RWPE2 (cell line): ENCODE results near the gene CCDC30.

Experiments used
- ATAC-seq: fragments of 200-7000 bp; cut with Tn5 transposase; 3 replicates; pipeline ENCODE4 v1.9.1; 2021; ENCODE audit warnings: low read depth
- DNase-seq: peaks from one replicate; pipeline ENCODE4 v3.0.0-alpha.2; 2020; ENCODE audit warnings: low spot score
- H3K27ac ChIP-seq: fragments of 450-650 bp; 2 replicates; pipeline ENCODE4 v1.5.1; 2017; ENCODE audit warnings: mild to moderate bottlenecking; ENCODE audit not compliant: poor library complexity, severe bottlenecking
- H3K27me3 ChIP-seq: fragments of 250-450 bp; sonication (Bioruptor Pico); 2 replicates; pipeline ENCODE4 v1.5.1; 2021; ENCODE audit warnings: mild to moderate bottlenecking, moderate library complexity; ENCODE audit not compliant: insufficient read depth, poor library complexity, severe bottlenecking
- H3K36me3 ChIP-seq: fragments of 250-450 bp; sonication (Bioruptor Pico); 2 replicates; pipeline ENCODE4 v1.5.1; 2020; ENCODE audit warnings: low read depth, mild to moderate bottlenecking, moderate library complexity
- H3K4me1 ChIP-seq: fragments of 250-450 bp; sonication (Bioruptor Pico); 2 replicates; pipeline ENCODE4 v1.5.1; 2021; ENCODE audit warnings: mild to moderate bottlenecking, moderate library complexity; ENCODE audit not compliant: insufficient read depth, poor library complexity, severe bottlenecking
- H3K4me3 ChIP-seq: fragments of 250-450 bp; sonication (Bioruptor Pico); 2 replicates; pipeline ENCODE4 v1.5.1; 2021; ENCODE audit warnings: mild to moderate bottlenecking, moderate library complexity; ENCODE audit not compliant: severe bottlenecking
- H3K9me3 ChIP-seq: fragments of 250-450 bp; sonication (Bioruptor Pico); 2 replicates; pipeline ENCODE4 v1.5.1; 2021; ENCODE audit warnings: mild to moderate bottlenecking, moderate library complexity; ENCODE audit not compliant: severe bottlenecking
- TF ChIP-seq, protein P1 (sequence below): fragments of 450-650 bp; IDR thresholded peaks from one replicate; pipeline ENCODE4 v1.5.1; 2017; ENCODE audit warnings: mild to moderate bottlenecking, moderate library complexity; ENCODE audit not compliant: poor library complexity, severe bottlenecking

CCDC30 gene

DNA sequence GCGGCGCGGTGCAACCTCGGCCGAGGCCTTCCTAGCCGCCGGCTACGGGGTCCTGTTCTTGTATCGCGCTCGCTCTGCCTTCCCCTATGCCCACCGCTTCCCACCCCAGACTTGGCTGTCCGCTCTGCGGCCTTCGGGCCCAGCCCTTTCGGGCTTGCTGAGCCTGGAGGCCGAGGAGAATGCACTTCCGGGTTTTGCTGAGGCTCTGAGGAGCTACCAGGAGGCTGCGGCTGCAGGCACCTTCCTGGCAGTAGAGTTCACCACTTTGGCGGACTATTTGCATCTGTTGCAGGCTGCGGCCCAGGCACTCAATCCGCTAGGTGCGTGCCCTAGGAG, 6.4 kb upstream of the CCDC30 start:
- ATAC-seq, result peak; percentile 68
- H3K4me3 ChIP-seq, result peak overlapping the region; percentile 81
- H3K9me3 ChIP-seq, result no peaks in the 10 kb centered on the region
- peaks cover 6% of the 10 kb centered on the region for H3K4me1 ChIP-seq
- TF ChIP-seq, protein P1, sequence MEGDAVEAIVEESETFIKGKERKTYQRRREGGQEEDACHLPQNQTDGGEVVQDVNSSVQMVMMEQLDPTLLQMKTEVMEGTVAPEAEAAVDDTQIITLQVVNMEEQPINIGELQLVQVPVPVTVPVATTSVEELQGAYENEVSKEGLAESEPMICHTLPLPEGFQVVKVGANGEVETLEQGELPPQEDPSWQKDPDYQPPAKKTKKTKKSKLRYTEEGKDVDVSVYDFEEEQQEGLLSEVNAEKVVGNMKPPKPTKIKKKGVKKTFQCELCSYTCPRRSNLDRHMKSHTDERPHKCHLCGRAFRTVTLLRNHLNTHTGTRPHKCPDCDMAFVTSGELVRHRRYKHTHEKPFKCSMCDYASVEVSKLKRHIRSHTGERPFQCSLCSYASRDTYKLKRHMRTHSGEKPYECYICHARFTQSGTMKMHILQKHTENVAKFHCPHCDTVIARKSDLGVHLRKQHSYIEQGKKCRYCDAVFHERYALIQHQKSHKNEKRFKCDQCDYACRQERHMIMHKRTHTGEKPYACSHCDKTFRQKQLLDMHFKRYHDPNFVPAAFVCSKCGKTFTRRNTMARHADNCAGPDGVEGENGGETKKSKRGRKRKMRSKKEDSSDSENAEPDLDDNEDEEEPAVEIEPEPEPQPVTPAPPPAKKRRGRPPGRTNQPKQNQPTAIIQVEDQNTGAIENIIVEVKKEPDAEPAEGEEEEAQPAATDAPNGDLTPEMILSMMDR, result no peak
- H3K27ac ChIP-seq, result peak overlapping the region; percentile 70
- no peaks in the 10 kb centered on the region for H3K27me3 ChIP-seq
- peaks cover 30% of the 10 kb centered on the region for H3K36me3 ChIP-seq
- no peak for DNase-seq

DNA sequence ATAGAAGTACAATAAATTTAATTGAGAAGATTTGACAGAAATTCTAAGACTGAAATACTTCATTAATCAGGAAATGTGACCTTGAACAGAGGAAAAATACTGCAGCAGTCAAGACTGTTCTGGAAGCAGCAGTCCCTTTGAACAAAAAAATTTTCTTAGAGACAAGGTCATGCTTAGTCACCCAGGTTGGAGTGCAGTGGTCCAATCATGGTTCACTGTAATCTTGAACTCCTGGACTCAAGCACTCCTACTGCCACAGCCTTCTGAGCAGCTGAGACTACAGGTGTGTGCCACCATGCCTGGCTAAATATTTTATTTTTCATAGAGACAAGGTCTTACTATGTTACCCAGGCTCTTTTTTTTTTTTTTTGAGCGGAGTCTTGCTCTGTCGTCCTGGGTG, 1.9 kb upstream of the CCDC30 start:
- Histone ChIP-seq H3K27ac (no peak overlapping the region), H3K9me3 (no peaks in the 10 kb centered on the region), H3K4me1 (peaks cover 11% of the 10 kb centered on the region), H3K27me3 (no peaks in the 10 kb centered on the region), H3K36me3 (peaks cover 30% of the 10 kb centered on the region), H3K4me3 (no peak overlapping the region)
- no peak for ATAC-seq
- TF ChIP-seq, protein P1, result no peak
- DNase-seq, result no peak

DNA sequence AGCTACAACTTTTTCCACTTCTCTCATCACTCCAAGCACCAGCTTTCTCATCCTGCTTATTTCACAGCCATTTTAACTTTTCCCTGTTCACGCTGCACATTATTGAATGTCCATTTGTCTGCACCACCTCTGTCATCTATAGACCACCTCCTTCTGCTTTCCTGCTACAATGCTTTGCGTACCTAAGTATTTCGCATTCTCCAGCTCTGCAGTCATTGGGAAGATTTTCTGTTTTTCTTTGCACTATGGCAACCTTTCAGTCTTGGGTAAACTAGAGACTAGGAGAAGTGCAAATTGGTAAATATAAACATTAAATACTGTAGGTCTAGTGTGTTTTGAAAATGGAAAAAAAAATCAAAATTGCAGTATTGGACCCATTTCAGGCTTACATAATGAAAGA, 835 bp downstream of the CCDC30 start:
- H3K27me3 ChIP-seq, result no peaks in the 10 kb centered on the region
- no peak overlapping the region for H3K27ac ChIP-seq
- H3K36me3 ChIP-seq, result peaks cover 12% of the 10 kb centered on the region
- TF ChIP-seq, protein P1, result no peak
- DNase-seq, result no peak
- peaks cover 5% of the 10 kb centered on the region for H3K4me1 ChIP-seq
- H3K9me3 ChIP-seq, result no peaks in the 10 kb centered on the region
- peak overlapping the region; percentile 58 for H3K4me3 ChIP-seq
- ATAC-seq, result no peak

DNA sequence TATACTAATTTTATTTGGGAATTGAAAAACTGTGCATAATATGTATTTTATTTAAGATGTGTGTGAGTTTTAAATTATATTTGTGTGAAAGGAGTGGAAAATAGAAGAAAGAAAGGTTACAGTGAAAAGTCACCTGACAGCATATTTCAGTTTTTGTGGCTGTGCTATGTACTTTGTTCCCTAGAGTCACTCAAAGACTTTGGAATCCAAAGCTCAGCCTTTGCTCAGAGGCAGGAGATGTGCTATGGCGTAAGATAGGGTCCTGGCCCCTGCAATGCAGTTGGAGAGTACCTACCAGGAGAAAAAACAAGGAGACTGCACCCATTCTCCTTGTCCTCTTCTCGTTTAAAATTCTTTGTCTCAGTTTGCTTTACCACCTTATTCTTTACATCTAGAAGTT, 2.9 kb downstream of the CCDC30 start:
- DNase-seq (no peak), ATAC-seq (no peak)
- Histone ChIP-seq H3K4me3 (no peak overlapping the region), H3K27ac (no peak overlapping the region), H3K4me1 (peaks cover 5% of the 10 kb centered on the region), H3K36me3 (no peaks in the 10 kb centered on the region), H3K27me3 (no peaks in the 10 kb centered on the region), H3K9me3 (no peaks in the 10 kb centered on the region)
- TF ChIP-seq, protein P1, result no peak

DNA sequence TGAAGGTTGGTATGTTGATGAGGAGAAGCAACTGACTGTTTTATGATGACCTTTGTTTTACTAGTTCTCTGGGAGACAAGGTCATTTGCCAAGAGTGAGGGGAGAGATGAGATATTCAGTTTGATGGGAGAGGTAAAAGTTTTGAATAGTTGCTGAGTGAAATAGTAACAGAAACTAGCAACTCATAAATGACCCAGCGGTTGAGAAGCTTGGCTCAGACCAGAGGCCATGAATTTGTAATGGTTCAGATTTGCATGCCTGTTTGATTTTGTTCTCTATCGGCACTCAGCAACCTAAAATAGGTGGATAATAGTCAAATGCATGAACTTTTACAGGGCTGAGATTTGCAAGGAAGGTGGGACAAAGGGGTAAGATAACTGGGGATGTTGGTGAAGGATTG, 6.6 kb downstream of the CCDC30 start:
- Histone ChIP-seq H3K4me3 (no peak overlapping the region), H3K36me3 (no peaks in the 10 kb centered on the region), H3K27ac (no peak overlapping the region), H3K4me1 (no peaks in the 10 kb centered on the region), H3K9me3 (no peaks in the 10 kb centered on the region), H3K27me3 (no peaks in the 10 kb centered on the region)
- ATAC-seq (no peak), DNase-seq (no peak)
- TF ChIP-seq, protein P1, result no peak
